Amygdala (tissue), 56 donors: ENCODE results near the gene EFNA4.
A peak's percentile ranks its signal among the peaks of the same experiment; 100 is the strongest.

Source experiments
- DNase-seq, 56 donors: peaks; one replicate each; lab custom pipeline; 2025; lab: John Stamatoyannopoulos, UW

Gene EFNA4

DNA sequence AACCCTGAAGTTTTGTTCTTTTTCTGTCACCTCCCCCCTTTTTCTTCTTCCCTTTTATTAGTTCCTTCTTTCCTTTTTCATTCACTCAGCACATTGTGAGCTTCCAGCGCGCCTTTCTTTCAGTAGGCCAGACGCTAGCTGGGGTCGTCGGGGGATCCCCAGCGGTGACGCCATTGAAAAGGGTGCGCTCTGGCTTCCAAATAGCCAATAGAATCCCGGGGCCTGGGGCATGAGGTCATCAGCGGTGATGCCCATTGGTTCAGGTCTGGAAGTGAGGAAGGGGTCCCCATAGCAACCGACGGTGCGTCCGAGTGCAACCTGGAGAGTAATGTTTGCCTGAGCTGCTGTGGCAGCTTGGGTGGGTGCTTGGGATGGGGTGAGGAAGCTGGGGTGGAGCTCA is 8.2 kb downstream of the EFNA4 start:
- no peak for DNase-seq

DNA sequence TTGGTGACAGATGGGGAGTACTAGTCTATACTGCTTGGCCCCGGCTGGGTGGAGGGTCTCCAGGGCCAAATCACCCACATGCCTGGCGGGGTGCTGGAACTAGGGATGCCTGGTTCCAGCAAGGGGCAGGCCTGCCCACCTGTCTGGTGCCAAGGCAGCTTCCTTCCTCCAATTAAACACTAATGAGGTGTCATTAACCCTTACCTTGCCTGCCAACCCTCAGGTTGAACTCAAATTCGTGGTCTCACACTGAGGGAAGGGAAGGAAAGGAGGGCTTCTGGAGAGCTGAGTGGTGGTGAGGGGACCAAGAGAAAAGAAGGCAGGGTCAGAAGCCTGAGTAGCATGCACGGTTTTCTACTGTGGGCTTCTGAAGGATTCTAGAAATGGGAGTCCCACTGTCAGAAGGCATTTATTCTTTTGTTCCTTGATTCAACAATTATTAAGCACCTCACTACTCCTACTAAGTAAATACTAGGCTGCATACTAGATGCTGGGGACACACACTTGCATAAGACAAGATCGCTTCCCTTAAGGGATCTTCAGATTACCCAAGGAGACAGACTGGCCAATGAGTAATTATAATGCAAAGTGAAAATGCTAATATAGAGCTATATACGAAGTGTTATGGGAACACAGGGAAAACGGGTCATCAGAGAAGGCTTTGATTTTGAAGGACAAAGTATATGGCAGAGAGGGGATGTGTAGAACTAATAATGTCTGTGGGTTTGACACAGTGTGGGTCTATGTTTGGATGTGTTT is 9.2 kb downstream of the EFNA4 start:
- DNase-seq = no peak

- no peak for DNase-seq
Measured at GRCh38 chr1:155073377-155074242, 10.1 kb downstream of the EFNA4 start.

GRCh38 chr1:155075535-155075934 is 12.0 kb downstream of the EFNA4 start:
- DNase-seq = no peak

DNA sequence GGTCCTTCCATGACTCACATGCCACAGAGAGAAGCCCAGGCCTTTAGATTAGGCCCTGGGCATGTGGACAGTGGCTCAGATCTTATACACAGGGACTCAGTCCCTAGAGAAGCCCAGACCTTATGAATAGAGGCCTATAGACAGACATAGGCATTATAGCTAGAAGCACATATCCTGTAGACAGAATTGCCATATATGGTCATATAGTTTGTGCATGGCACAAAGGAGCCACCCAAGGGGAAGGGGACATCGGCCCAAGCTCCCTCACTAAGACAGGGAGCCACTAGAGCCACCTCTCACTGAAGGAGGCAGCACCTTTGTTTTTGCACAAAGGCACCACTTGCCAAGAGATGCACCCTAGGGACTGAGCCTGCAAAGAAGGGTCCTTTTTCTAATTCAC is 12.8 kb downstream of the EFNA4 start:
- no peak for DNase-seq

DNA sequence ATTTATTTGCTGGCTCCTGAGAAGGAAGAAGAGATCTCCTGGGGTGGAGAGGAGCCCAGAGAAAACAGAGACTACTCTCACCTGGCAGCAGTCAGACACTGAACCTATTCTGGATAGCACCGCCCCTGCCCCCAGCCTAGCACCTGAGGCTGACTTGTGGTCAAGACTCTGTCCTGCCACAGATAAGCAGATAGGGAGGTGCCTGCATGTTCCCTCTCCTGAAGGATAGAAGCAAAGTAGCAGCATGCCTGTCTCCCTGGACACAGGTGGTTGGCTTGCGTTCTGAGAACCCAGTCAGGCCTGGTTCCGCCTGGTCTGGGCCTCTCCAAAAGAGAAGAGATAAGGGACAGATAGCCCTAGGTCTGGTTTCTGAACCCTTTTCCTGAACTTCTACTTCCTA is 13.8 kb downstream of the EFNA4 start:
- DNase-seq = no peak

- DNase-seq = no peak
Measured at GRCh38 chr1:155077758-155078445, 14.4 kb downstream of the EFNA4 start.

DNA sequence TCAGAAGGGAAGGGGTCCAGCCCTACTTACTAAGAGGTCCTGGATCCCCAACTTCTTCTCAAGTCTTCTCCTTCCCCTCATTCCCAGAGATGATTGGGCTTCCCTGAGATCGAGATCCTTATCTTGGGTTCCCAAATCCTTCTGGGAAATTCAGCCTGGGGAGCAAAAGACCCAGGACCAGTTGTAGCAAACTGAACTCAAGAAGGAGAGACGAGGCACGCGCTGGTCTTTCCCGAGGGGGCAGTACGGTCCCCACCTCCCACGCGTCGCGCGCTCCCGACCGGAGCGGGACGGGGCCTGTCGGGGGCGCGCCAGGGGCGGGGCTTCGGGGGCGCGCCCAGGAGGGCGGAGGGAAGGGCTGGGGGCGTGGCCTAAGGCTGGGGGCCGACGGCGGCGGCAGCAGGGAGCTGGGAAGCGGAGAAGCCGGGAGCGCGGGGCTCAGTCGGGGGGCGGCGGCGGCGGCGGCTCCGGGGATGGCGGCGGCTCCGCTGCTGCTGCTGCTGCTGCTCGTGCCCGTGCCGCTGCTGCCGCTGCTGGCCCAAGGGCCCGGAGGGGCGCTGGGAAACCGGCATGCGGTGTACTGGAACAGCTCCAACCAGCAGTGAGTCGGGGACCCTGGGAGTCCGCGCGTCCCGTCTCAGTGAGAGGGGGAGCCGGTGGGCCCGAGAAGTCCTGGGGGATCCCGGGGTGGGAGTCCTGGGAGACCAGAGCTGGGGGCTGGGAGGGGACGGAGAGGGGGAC is 15.1 kb downstream of the EFNA4 start, which contains the start of gene EFNA3:
TSS of gene EFNA3 (plus strand) at position 369 of the 741 bp plus-strand sequence. CDS start at position 474, 105 bp downstream.
- peak in 43 of 56 donors; percentile 22 to 79 (median 55) for DNase-seq

DNA sequence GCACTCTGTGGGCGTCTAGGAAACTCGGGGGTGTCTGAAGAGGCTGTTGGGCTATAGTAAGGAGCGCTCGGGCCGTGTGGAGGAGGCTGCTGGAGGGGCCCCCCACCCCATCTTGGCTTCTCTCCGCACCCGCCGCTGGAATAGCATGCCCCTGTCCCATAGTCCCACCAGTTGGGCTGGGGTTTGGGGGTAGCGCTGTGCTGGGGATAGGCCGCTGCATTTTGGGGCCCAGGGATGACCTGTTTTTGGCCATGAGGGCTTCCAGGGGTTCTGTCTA is 15.6 kb downstream of the EFNA4 start:
- no peak for DNase-seq

GRCh38 chr1:155079487-155080311 is 16.2 kb downstream of the EFNA4 start:
- DNase-seq = peak in 1 of 56 donors; percentile 20

DNA sequence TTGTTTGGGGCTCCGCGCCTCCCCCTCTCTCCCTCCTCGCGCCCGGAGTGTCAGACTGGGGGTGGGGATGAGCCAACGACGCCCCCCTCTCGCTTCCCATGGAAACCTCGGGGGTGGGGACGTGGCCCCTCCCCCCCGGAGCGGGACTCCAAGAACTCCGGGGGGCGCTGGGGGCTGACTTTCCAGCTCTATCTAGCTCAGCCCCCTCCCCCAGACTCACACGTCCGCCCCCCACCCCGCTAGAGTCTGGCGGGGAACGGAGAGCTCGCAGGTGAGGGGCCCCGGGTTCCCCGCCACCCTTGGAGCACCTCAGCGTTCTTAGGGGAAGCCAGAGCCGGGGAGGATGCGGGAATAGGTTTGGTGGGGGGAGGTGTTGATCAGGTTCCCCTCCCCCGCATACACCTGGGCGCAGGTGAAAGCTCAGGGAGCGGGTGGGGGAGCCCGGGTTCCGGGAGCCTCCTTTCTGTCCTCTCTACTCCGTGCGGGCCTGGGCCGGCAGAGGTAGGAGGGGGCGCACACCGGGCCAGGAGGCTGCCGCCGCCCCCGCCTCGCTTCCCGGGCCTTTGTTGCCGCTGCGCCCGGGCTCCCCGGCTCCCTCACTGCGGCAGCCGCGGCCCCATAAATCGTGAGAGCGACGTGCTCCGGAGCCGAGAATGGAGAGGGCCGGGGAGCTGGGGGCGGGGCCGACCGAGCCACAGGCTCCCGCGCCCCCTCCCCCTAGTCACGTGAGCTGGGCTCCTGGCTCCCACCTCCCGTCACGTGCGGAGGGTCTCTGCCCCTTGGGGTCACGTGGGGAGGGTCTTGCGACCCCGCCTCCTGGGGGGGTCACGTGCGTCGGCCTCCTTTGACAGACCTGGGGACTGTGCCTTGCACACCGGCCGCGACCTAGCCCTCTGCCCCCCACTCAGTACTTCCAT is 17.0 kb downstream of the EFNA4 start:
- DNase-seq = peak in 4 of 56 donors; percentile 15 to 65 (median 32)

DNA sequence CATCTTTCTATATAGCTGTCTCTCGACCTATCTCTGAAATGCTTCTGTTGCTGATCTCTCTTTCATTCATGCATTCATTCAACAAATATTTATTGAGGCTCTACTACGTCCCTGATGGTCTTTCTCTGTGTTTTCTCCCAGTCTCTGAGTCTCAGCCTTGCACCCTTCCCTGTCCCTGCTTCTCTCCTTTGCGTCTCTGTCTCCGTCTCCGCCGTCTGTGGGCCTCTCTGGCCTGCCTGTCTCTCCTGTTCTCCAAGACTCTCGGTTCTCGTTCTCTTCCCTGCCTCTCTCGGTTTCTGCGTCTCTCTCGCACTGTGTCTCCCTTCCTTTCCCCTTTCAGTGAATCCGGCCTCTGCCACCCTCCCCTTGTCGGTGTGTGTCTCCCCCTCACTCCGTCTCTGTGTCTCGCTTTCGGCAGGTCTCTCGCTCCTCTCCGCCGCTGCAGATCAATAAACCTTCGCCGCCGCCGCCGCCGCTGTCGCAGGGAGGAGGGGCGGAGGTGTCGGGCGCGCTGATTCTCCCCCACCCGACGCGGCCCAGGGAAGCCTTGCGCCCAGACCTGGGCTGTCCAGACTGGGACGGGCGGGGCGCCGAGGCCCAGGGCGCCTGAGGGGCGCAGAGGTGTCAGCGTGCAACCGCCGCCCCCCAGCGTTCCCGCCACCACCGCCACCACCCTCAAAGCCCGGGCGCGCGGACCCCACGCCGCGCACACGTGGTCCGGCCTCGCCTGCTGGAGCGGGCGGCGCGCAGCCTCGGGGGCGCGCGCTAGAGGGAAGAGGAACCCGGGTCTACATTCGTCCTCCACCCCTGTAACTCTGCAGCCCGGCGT is 18.1 kb downstream of the EFNA4 start:
- DNase-seq = peak in 6 of 56 donors; percentile 26 to 43 (median 34)

DNA sequence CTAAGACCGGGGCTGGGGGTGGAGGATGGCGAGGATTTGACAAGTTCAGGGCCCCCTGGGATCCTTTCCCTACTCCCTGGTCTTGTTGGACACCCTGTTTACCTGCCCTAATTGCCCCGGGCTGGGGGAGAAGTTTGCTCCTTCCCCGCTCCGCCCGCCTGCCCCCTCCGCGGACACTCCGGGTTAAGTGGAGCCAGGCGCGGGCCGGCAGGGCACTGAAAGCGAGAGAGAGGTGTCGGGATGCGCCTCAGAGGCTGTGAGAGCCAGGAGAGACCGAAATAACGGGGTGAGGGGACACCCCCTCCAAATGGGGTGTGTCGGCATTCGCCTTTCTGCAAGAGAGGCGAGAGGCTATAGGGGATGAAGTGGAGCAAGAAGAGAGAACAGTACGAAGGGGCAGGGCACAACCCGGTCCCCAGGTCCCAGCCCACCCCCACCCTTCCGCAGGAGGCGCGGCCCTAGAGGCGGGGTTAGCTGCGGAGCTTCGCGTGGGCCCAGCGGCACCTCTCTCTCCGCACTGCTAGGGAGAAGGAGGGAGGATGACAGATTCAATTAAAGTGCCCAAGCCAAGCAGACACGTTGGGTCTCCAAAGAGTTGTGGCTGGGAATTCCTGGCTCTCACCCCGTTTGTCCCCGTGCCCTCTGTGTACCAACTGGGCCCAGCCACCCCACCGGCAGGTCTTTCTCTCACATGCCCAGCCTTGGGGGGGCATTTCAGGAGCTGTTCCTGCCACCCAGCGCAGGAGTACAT is 18.9 kb downstream of the EFNA4 start:
- peak in 1 of 56 donors; percentile 33 for DNase-seq

- DNase-seq = no peak
Measured at GRCh38 chr1:155083052-155083541, 19.6 kb downstream of the EFNA4 start.

DNA sequence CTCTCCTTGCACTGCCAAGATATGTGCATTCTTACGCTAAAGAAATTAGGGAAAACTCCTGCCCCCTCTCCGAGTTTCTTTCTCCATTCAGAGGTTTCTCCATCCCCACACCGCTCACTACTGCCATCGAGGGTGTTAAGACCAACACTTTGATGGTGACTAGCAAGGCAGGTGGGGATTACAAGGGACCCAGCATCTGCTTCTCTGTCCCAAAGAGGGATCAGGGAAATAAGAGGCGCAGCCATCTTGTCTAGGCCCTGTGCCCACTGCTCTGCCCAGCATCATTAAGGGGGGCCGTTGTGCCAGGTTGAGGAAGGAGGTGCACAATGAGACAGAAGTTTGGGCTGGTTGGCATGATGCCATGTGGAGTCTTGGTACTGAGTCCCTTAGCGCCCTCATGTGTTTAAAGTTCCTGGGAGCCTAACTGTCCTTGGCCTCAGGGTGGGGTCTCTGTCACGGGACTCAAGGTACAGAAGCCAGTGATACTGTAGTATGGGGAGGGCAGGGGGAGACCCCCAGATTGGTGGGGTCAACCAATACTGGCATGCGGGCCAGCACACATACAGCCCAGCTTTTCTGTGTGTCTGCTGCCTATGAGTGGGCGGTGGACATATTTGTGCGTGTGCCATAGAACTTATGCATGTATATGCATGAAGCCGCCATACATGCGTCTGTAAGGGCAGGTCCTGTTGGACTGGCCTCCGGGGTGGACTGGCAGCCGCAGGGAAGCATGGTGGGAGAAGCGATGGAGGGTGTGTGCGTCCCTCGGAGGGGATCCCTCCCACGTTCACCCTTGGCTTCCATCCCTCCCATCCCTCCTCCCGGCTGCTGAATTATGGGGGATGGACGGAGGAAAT is 20.6 kb downstream of the EFNA4 start:
- peak in 19 of 56 donors; percentile 14 to 73 (median 39) for DNase-seq
